UCSD-AML1 (cell line): ENCODE results near the gene PRMT5.

ENCODE experiments used
- DNase-seq: peaks from one replicate; lab custom pipeline; 2025; ENCODE audit not compliant: unreplicated experiment; lab: John Stamatoyannopoulos, UW

PRMT5 gene

GRCh38 chr14:22898302-22899090, 30.7 kb downstream of the PRMT5 start:
- no peak for DNase-seq

GRCh38 chr14:22897357-22897756, 31.8 kb downstream of the PRMT5 start:
- DNase-seq = no peak

- DNase-seq = no peak
Observed at GRCh38 chr14:22896760-22897159, 32.4 kb downstream of the PRMT5 start.

- no peak for DNase-seq
Observed at GRCh38 chr14:22896356-22896755, 32.8 kb downstream of the PRMT5 start.

GRCh38 chr14:22895402-22895801, 33.8 kb downstream of the PRMT5 start:
- no peak for DNase-seq

- DNase-seq = no peak
Observed at GRCh38 chr14:22893706-22894105, 35.5 kb downstream of the PRMT5 start.

- DNase-seq = no peak
Observed at GRCh38 chr14:22892488-22892887, 36.7 kb downstream of the PRMT5 start.

GRCh38 chr14:22890416-22890815, 38.8 kb downstream of the PRMT5 start:
- no peak for DNase-seq

GRCh38 chr14:22888662-22889061, 40.5 kb downstream of the PRMT5 start:
- no peak for DNase-seq

- no peak for DNase-seq
Observed at GRCh38 chr14:22887990-22888378, 41.2 kb downstream of the PRMT5 start.

- no peak for DNase-seq
Observed at GRCh38 chr14:22887260-22887989, 41.8 kb downstream of the PRMT5 start.

GRCh38 chr14:22886500-22887259, 42.5 kb downstream of the PRMT5 start:
- DNase-seq = no peak

GRCh38 chr14:22885975-22886374, 43.2 kb downstream of the PRMT5 start:
- no peak for DNase-seq

- no peak for DNase-seq
Observed at GRCh38 chr14:22884738-22885523, 44.2 kb downstream of the PRMT5 start.

- no peak for DNase-seq
Observed at GRCh38 chr14:22884076-22884737, 45.0 kb downstream of the PRMT5 start.

- no peak for DNase-seq
Observed at GRCh38 chr14:22883173-22883976, 45.8 kb downstream of the PRMT5 start, which contains the start of gene REM2. Gene REM2, plus strand, starts transcription at chr14:22883222. Its CDS starts 66 bp downstream, at chr14:22883288.

- DNase-seq = no peak
Observed at GRCh38 chr14:22882529-22883172, 46.5 kb downstream of the PRMT5 start.

- no peak for DNase-seq
Observed at GRCh38 chr14:22882064-22882463, 47.1 kb downstream of the PRMT5 start.
